ENCODE measurements around the gene NT5C. TPM values are rescaled to one million over a fixed set of nuclear protein-coding genes. Genes with fewer than 3 reads are reported as not detected.

Gene NT5C
- total RNA-seq, 4 donors from 2014 or later: 74.5 to 121 (median 99.6) TPM

GRCh38 chr17:75088465-75089417 lies 42.8 kb downstream of the NT5C start:
- no peak for ATAC-seq
- no CpG with 5 or more reads among the region's 11 CpGs for WGBS, 2 donors (ENCODE audit: low coverage in 1 of 2)
- peaks cover 12% of the 10 kb centered on the region for H3K27me3 ChIP-seq
- peak overlapping the region; percentile 41 to 60 for H3K4me3 ChIP-seq
- H3K27ac ChIP-seq: peak overlapping the region; percentile 22 to 86 (median 76)
- H3K4me1 ChIP-seq: peaks cover 0 to 49% (median 16%) of the 10 kb centered on the region in 3 donors
- no peaks in the 10 kb centered on the region for H3K9me3 ChIP-seq
- no peaks in the 10 kb centered on the region for H3K36me3 ChIP-seq
- TF ChIP-seq CTCF (IDR thresholded peaks at IDR 0.05): no peak
- no peak for TF ChIP-seq POLR2A (IDR thresholded peaks at IDR 0.05)
- no peak for TF ChIP-seq POLR2AphosphoS5 (IDR thresholded peaks at IDR 0.05)
- TF ChIP-seq EP300 (IDR thresholded peaks at IDR 0.05): no peak

- Histone ChIP-seq H3K9me3 (no peaks in the 10 kb centered on the region), H3K27ac (peak within 1 kb of the TSS; percentile 22 to 86 (median 76)), H3K36me3 (no peaks in the 10 kb centered on the region), H3K4me3 (peak within 1 kb of the TSS; percentile 41 to 60), H3K27me3 (peaks cover 12% of the 10 kb centered on the region), H3K4me1 (peaks cover 0 to 42% (median 16%) of the 10 kb centered on the region in 3 donors)
- WGBS, 2 donors (ENCODE audit: low coverage in 1 of 2): 0% methylated on average over 1 of the region's 69 CpGs; no CpG with 5 or more reads in 1 of the 2 donors
- TF ChIP-seq EP300 (IDR thresholded peaks at IDR 0.05): no peak
- no peak for TF ChIP-seq CTCF (IDR thresholded peaks at IDR 0.05)
- TF ChIP-seq POLR2A (IDR thresholded peaks at IDR 0.05): peak in 1 of 2 donors; percentile 30
- peak; percentile 16 for TF ChIP-seq POLR2AphosphoS5 (IDR thresholded peaks at IDR 0.05)
- peak; percentile 92 for ATAC-seq
Measured at GRCh38 chr17:75087558-75088453, 43.7 kb downstream of the NT5C start, which contains the start of gene SLC16A5. SLC16A5 (plus strand) TSS chr17:75087954; CDS start chr17:75093637, 5,683 bp downstream.

- no peak for ATAC-seq
- Histone ChIP-seq H3K4me1 (peaks cover 0 to 42% (median 16%) of the 10 kb centered on the region in 3 donors), H3K4me3 (peak overlapping the region; percentile 41 to 60), H3K36me3 (no peaks in the 10 kb centered on the region), H3K9me3 (no peaks in the 10 kb centered on the region), H3K27me3 (peaks cover 12% of the 10 kb centered on the region), H3K27ac (peak overlapping the region in 3 of 4 donors; percentile 74 to 86 (median 77))
- 100% methylated on average over 1 of the region's 12 CpGs; no CpG with 5 or more reads in 1 of the 2 donors for WGBS, 2 donors (ENCODE audit: low coverage in 1 of 2)
- TF ChIP-seq POLR2A (IDR thresholded peaks at IDR 0.05): no peak
- no peak for TF ChIP-seq POLR2AphosphoS5 (IDR thresholded peaks at IDR 0.05)
- no peak for TF ChIP-seq EP300 (IDR thresholded peaks at IDR 0.05)
- TF ChIP-seq CTCF (IDR thresholded peaks at IDR 0.05): no peak
Measured at GRCh38 chr17:75087182-75087557, 44.4 kb downstream of the NT5C start.

- H3K4me1 ChIP-seq: peaks cover 0 to 39% (median 15%) of the 10 kb centered on the region in 3 donors
- H3K36me3 ChIP-seq: no peaks in the 10 kb centered on the region
- no peaks in the 10 kb centered on the region for H3K9me3 ChIP-seq
- no peak overlapping the region for H3K27ac ChIP-seq
- no peak for ATAC-seq
- no peak for TF ChIP-seq CTCF (IDR thresholded peaks at IDR 0.05)
- no peak for TF ChIP-seq EP300 (IDR thresholded peaks at IDR 0.05)
- no peak for TF ChIP-seq POLR2AphosphoS5 (IDR thresholded peaks at IDR 0.05)
- TF ChIP-seq POLR2A (IDR thresholded peaks at IDR 0.05): no peak
- 75 to 81% methylated on average over 4 to 13 of the region's 15 CpGs for WGBS, 2 donors (ENCODE audit: low coverage in 1 of 2)
- H3K4me3 ChIP-seq: no peak overlapping the region
- H3K27me3 ChIP-seq: peaks cover 12% of the 10 kb centered on the region
Measured at GRCh38 chr17:75086496-75087181, 44.9 kb downstream of the NT5C start.

Measured in gastroesophageal sphincter (tissue), 4 donors.